GM23248 (cell line): ENCODE results near the gene GAL3ST3. TPM values are rescaled to one million over a fixed set of nuclear protein-coding genes. Genes with fewer than 3 reads are reported as not detected.

ENCODE experiments used
- DNase-seq: peaks from one replicate; pipeline ENCODE4 v3.0.0-alpha.2; 2015
- H2AFZ ChIP-seq: fragments of 200-600 bp; sonication (generic); 2 replicates; pipeline ENCODE4 v1.6.1; 2016; ENCODE audit warnings: antibody characterized with exemption
- H3F3A ChIP-seq: fragments of 200-600 bp; sonication (generic); 2 replicates; pipeline ENCODE4 v1.6.1; 2016; ENCODE audit warnings: mild to moderate bottlenecking, antibody characterized with exemption, mixed run types; ENCODE audit not compliant: insufficient read depth
- H3K27ac ChIP-seq: fragments of 200-600 bp; sonication (generic); 2 replicates; pipeline ENCODE4 v1.5.1; 2016; ENCODE audit warnings: mild to moderate bottlenecking
- H3K27me3 ChIP-seq: fragments of 200-600 bp; sonication (generic); replicated peaks from 2 replicates; pipeline ENCODE4 v1.6.1; 2016; ENCODE audit warnings: mild to moderate bottlenecking; ENCODE audit not compliant: insufficient read depth
- H3K36me3 ChIP-seq: fragments of 200-600 bp; sonication (generic); 2 replicates; pipeline ENCODE4 v1.6.1; 2016; ENCODE audit warnings: low read depth, mild to moderate bottlenecking
- H3K4me1 ChIP-seq: fragments of 200-600 bp; sonication (generic); 2 replicates; pipeline ENCODE4 v1.6.1; 2016; ENCODE audit warnings: mild to moderate bottlenecking; ENCODE audit not compliant: insufficient read depth
- H3K4me2 ChIP-seq: fragments of 200-600 bp; sonication (generic); one replicate; pipeline ENCODE4 v1.6.1; 2016; ENCODE audit warnings: mild to moderate bottlenecking; ENCODE audit not compliant: unreplicated experiment
- H3K4me3 ChIP-seq: fragments of 200-600 bp; sonication (generic); 2 replicates; pipeline ENCODE4 v1.5.1; 2016; ENCODE audit warnings: mild to moderate bottlenecking
- H3K79me2 ChIP-seq: fragments of 200-600 bp; sonication (generic); 2 replicates; pipeline ENCODE4 v1.6.1; 2016; ENCODE audit warnings: mild to moderate bottlenecking; ENCODE audit not compliant: insufficient read depth
- H3K9ac ChIP-seq: fragments of 200-600 bp; sonication (generic); 2 replicates; pipeline ENCODE4 v1.6.1; 2016; ENCODE audit warnings: mild to moderate bottlenecking
- H3K9me2 ChIP-seq: fragments of 200-600 bp; sonication (generic); 2 replicates; pipeline ENCODE4 v1.6.1; 2016; ENCODE audit warnings: mixed run types, mild to moderate bottlenecking, moderate library complexity; ENCODE audit not compliant: insufficient read depth
- H3K9me3 ChIP-seq: fragments of 200-600 bp; sonication (generic); one replicate; pipeline ENCODE4 v1.6.1; 2017; ENCODE audit warnings: low read depth
- H4K20me1 ChIP-seq: fragments of 200-600 bp; sonication (generic); 2 replicates; pipeline ENCODE4 v1.6.0; 2016; ENCODE audit not compliant: insufficient read depth
- EZH2 ChIP-seq: fragments of 200-600 bp; sonication (generic); IDR thresholded peaks from 2 replicates; pipeline ENCODE4 v1.6.1; 2018; ENCODE audit warnings: antibody characterized with exemption, mild to moderate bottlenecking; ENCODE audit not compliant: insufficient read depth, poor library complexity, severe bottlenecking
- EZH2phosphoT487 ChIP-seq: fragments of 200-600 bp; sonication (generic); IDR thresholded peaks from 2 replicates; pipeline ENCODE4 v1.6.1; 2018; ENCODE audit warnings: antibody characterized with exemption, moderate library complexity, mild to moderate bottlenecking, low read depth; ENCODE audit not compliant: insufficient read depth
- WGBS, 2 experiments: methylation state at CpG; one replicate each; pipeline ENCODE4 v1.1.6; 2015 to 2017; ENCODE audit warnings: low lambda C conversion rate in 2 of 2, low coverage in 1 of 2; ENCODE audit errors: missing lambda C conversion rate in 2 of 2; 5-methylcytosine and 5-hydroxymethylcytosine counted together
- in situ Hi-C: fragments of 300-500 bp; cut with MboI; formaldehyde crosslinking; loops from 2 replicates; pipeline ENCODE4 v1.15.0; 2020
- polyA plus RNA-seq: library from polyadenylated mRNA; unstranded; fragments of >200 nt; fragmentation: Nextera tagmentation; extraction: Ambion mirVana; gene quantifications from 2 replicates; pipeline ENCODE4 v1.2.1, GENCODE V29; 2016
- total RNA-seq: library from RNA; depleted of rRNA; stranded (reverse); fragments of >200 nt; shearing (Covaris generic); gene quantifications from 2 replicates; pipeline ENCODE4 v1.2.3, GENCODE V29; 2014

Gene GAL3ST3
- total and polyA plus RNA-seq, 2 experiments from 2014 or later: not detected

GRCh38 chr11:66076561-66076960 lies 27.6 kb upstream of the GAL3ST3 start:
- no peak overlapping the region for H3K4me2 ChIP-seq
- H2AFZ ChIP-seq: no peak overlapping the region
- no peak overlapping the region for H3K4me3 ChIP-seq
- H4K20me1 ChIP-seq: 0 out of 2 replicates have a peak, but pooled peaks cover 3% of the 10 kb centered on the region
- no peaks in the 10 kb centered on the region for H3K9me3 ChIP-seq
- peaks cover 36% of the 10 kb centered on the region; the same call in 1 of the 2 replicates for H3F3A ChIP-seq
- WGBS, 2 experiments: 81 to 86% methylated on average over 9 of the region's 9 CpGs
- H3K27me3 ChIP-seq: no peaks in the 10 kb centered on the region
- H3K27ac ChIP-seq: no peak overlapping the region
- no peak for DNase-seq
- H3K4me1 ChIP-seq: peaks cover 27% of the 10 kb centered on the region
- 0 out of 2 replicates have a peak, but pooled peaks cover 10% of the 10 kb centered on the region for H3K36me3 ChIP-seq
- no peak overlapping the region for H3K9ac ChIP-seq
- in situ Hi-C loops: no loop called here
- no peaks in the 10 kb centered on the region for H3K9me2 ChIP-seq
- H3K79me2 ChIP-seq: peaks cover 100% of the 10 kb centered on the region
- TF ChIP-seq EZH2 (no peak), EZH2phosphoT487 (no peak)

- Histone ChIP-seq H3K27ac (no peak overlapping the region), H4K20me1 (0 out of 2 replicates have a peak, but pooled peaks cover 3% of the 10 kb centered on the region), H3F3A (peaks cover 33% of the 10 kb centered on the region; the same call in 1 of the 2 replicates), H3K4me3 (no peak overlapping the region), H2AFZ (no peak overlapping the region), H3K4me1 (peaks cover 15% of the 10 kb centered on the region), H3K79me2 (peaks cover 99% of the 10 kb centered on the region), H3K9me3 (no peaks in the 10 kb centered on the region), H3K27me3 (no peaks in the 10 kb centered on the region), H3K9ac (no peak overlapping the region), H3K4me2 (no peak overlapping the region), H3K36me3 (0 out of 2 replicates have a peak, but pooled peaks cover 10% of the 10 kb centered on the region), H3K9me2 (no peaks in the 10 kb centered on the region)
- DNase-seq: no peak
- 95% methylated on average over 4 of the region's 4 CpGs for whole genome bisulfite sequencing, 2 experiments
- TF ChIP-seq EZH2phosphoT487 (no peak), EZH2 (no peak)
- in situ Hi-C loops: no loop called here
Measured at GRCh38 chr11:66075273-66075672, 26.3 kb upstream of the GAL3ST3 start.

- in situ Hi-C loops: no loop called here
- Histone ChIP-seq H3K79me2 (peaks cover 83% of the 10 kb centered on the region), H4K20me1 (0 out of 2 replicates have a peak, but pooled peaks cover 3% of the 10 kb centered on the region), H3K27me3 (no peaks in the 10 kb centered on the region), H3K4me2 (no peak overlapping the region), H3F3A (peaks cover 36% of the 10 kb centered on the region), H3K36me3 (peaks cover 16% of the 10 kb centered on the region; the same call in 1 of the 2 replicates), H3K9ac (no peak overlapping the region), H3K4me1 (peaks cover 20% of the 10 kb centered on the region), H3K4me3 (no peak overlapping the region), H3K9me2 (no peaks in the 10 kb centered on the region), H3K9me3 (no peaks in the 10 kb centered on the region), H2AFZ (no peak overlapping the region), H3K27ac (no peak overlapping the region)
- WGBS, 2 experiments: 100% methylated on average over 1 of the region's 1 CpG
- DNase-seq: no peak
- no peak for TF ChIP-seq EZH2
- no peak for TF ChIP-seq EZH2phosphoT487
Measured at GRCh38 chr11:66073669-66074068, 24.7 kb upstream of the GAL3ST3 start.

GRCh38 chr11:66072518-66072917 lies 23.6 kb upstream of the GAL3ST3 start:
- peak overlapping the region; percentile 100 for H3K4me2 ChIP-seq
- 74 to 79% methylated on average over 8 of the region's 8 CpGs for WGBS, 2 experiments
- H3F3A ChIP-seq: peaks cover 40% of the 10 kb centered on the region
- no peak overlapping the region for H2AFZ ChIP-seq
- H3K36me3 ChIP-seq: peaks cover 24% of the 10 kb centered on the region; the same call in 1 of the 2 replicates
- peaks cover 71% of the 10 kb centered on the region for H3K79me2 ChIP-seq
- H3K4me1 ChIP-seq: peaks cover 23% of the 10 kb centered on the region
- H3K9me2 ChIP-seq: no peaks in the 10 kb centered on the region
- H4K20me1 ChIP-seq: 0 out of 2 replicates have a peak, but pooled peaks cover 3% of the 10 kb centered on the region
- H3K27me3 ChIP-seq: no peaks in the 10 kb centered on the region
- peak overlapping the region; percentile 62; the same call in 1 of the 2 replicates for H3K27ac ChIP-seq
- TF ChIP-seq EZH2phosphoT487 (no peak), EZH2 (no peak)
- peak overlapping the region; percentile 87; the same call in 1 of the 2 replicates for H3K9ac ChIP-seq
- no peaks in the 10 kb centered on the region for H3K9me3 ChIP-seq
- peak overlapping the region; percentile 90 for H3K4me3 ChIP-seq
- in situ Hi-C loops: no loop called here
- no peak for DNase-seq

- no peaks in the 10 kb centered on the region for H3K9me3 ChIP-seq
- H3K27me3 ChIP-seq: no peaks in the 10 kb centered on the region
- H3K27ac ChIP-seq: peak overlapping the region; percentile 62
- peak overlapping the region; percentile 100 for H3K4me2 ChIP-seq
- in situ Hi-C loops: no loop called here
- peaks cover 19% of the 10 kb centered on the region for H3K4me1 ChIP-seq
- peak; percentile 45 for DNase-seq
- peaks cover 24% of the 10 kb centered on the region; the same call in 1 of the 2 replicates for H3K36me3 ChIP-seq
- H3K4me3 ChIP-seq: peak overlapping the region; percentile 90
- 0 out of 2 replicates have a peak, but pooled peaks cover 3% of the 10 kb centered on the region for H4K20me1 ChIP-seq
- 56 to 62% methylated on average over 3 of the region's 3 CpGs for WGBS, 2 experiments
- TF ChIP-seq EZH2phosphoT487 (no peak), EZH2 (no peak)
- no peaks in the 10 kb centered on the region for H3K9me2 ChIP-seq
- H2AFZ ChIP-seq: no peak overlapping the region
- peaks cover 43% of the 10 kb centered on the region for H3F3A ChIP-seq
- peak overlapping the region; percentile 87 for H3K9ac ChIP-seq
- H3K79me2 ChIP-seq: peaks cover 67% of the 10 kb centered on the region
Measured at GRCh38 chr11:66072081-66072480, 23.1 kb upstream of the GAL3ST3 start.
